H9 (cell line): ENCODE results near the gene KDM4C. TPM values are rescaled to one million over a fixed set of nuclear protein-coding genes. Genes with fewer than 3 reads are reported as not detected.
A peak's percentile ranks its signal among the peaks of the same experiment; 100 is the strongest.
"Not testable (repeated sequence)": the region's sequence is repeated elsewhere in the genome, so short reads cannot be mapped to it uniquely, and the experiment has no call there.

Experiments
- DNase-seq: peaks from one replicate; pipeline ENCODE4 v3.0.0-alpha.2; 2017
- H2AFZ ChIP-seq: one replicate; pipeline ENCODE4 v1.6.1; 2013; ENCODE audit warnings: mild to moderate bottlenecking, low read length, control low read depth, moderate library complexity
- H2AK5ac ChIP-seq: 2 replicates; pipeline ENCODE4 v1.6.1; 2013; ENCODE audit warnings: low read length, control low read depth, mixed read lengths; ENCODE audit not compliant: insufficient read length
- H2BK120ac ChIP-seq: one replicate; pipeline ENCODE4 v1.6.1; 2013; ENCODE audit warnings: low read depth, mild to moderate bottlenecking, low read length, control low read depth, inconsistent platforms; ENCODE audit not compliant: poor library complexity, severe bottlenecking
- H2BK12ac ChIP-seq: 2 replicates; pipeline ENCODE4 v1.6.1; 2013; ENCODE audit warnings: low read length, control low read depth, mixed read lengths, low read depth; ENCODE audit not compliant: insufficient read length
- H2BK15ac ChIP-seq: 2 replicates; pipeline ENCODE4 v1.6.1; 2013; ENCODE audit warnings: low read depth, low read length, control low read depth
- H2BK20ac ChIP-seq: one replicate; pipeline ENCODE4 v1.6.1; 2013; ENCODE audit warnings: low read depth, mild to moderate bottlenecking, low read length, control low read depth, inconsistent platforms; ENCODE audit not compliant: poor library complexity, severe bottlenecking
- H2BK5ac ChIP-seq: 2 replicates; pipeline ENCODE4 v1.6.1; 2013; ENCODE audit warnings: low read length, control low read depth, mixed read lengths; ENCODE audit not compliant: insufficient read length
- H3K14ac ChIP-seq: 2 replicates; pipeline ENCODE4 v1.6.1; 2013; ENCODE audit warnings: low read length, control low read depth; ENCODE audit not compliant: insufficient read depth
- H3K18ac ChIP-seq: 2 replicates; pipeline ENCODE4 v1.6.1; 2013; ENCODE audit warnings: low read depth, mild to moderate bottlenecking, mixed read lengths, low read length, control low read depth; ENCODE audit not compliant: insufficient read length
- H3K23ac ChIP-seq: 2 replicates; pipeline ENCODE4 v1.6.1; 2013; ENCODE audit warnings: low read length, control low read depth, mixed read lengths, low read depth; ENCODE audit not compliant: insufficient read length
- H3K23me2 ChIP-seq: 2 replicates; pipeline ENCODE4 v1.6.1; 2013; ENCODE audit warnings: low read depth, mild to moderate bottlenecking, mixed read lengths, low read length, control low read depth; ENCODE audit not compliant: insufficient read length, poor library complexity, severe bottlenecking
- H3K27ac ChIP-seq: 2 replicates; pipeline ENCODE4 v1.5.1; 2013; ENCODE audit warnings: low read length, control low read depth, mixed read lengths, low read depth; ENCODE audit not compliant: insufficient read length
- H3K27me3 ChIP-seq: 2 replicates; pipeline ENCODE4 v1.6.1; 2013; ENCODE audit warnings: low read length, control low read depth, inconsistent platforms; ENCODE audit not compliant: insufficient read depth
- H3K4ac ChIP-seq: 2 replicates; pipeline ENCODE4 v1.6.1; 2013; ENCODE audit warnings: low read depth, mild to moderate bottlenecking, control low read depth, inconsistent platforms, low read length, moderate library complexity
- H3K4me1 ChIP-seq: 2 replicates; pipeline ENCODE4 v1.6.1; 2013; ENCODE audit warnings: low read length, control low read depth, inconsistent platforms; ENCODE audit not compliant: insufficient read depth
- H3K4me2 ChIP-seq: 2 replicates; pipeline ENCODE4 v1.6.1; 2013; ENCODE audit warnings: low read length, control low read depth, mixed read lengths; ENCODE audit not compliant: insufficient read length, insufficient read depth
- H3K56ac ChIP-seq: 2 replicates; pipeline ENCODE4 v1.6.1; 2013; ENCODE audit warnings: low read depth, mild to moderate bottlenecking, mixed read lengths, low read length, control low read depth; ENCODE audit not compliant: insufficient read length
- H3K79me1 ChIP-seq: 2 replicates; pipeline ENCODE4 v1.6.1; 2013; ENCODE audit warnings: low read depth, mild to moderate bottlenecking, moderate library complexity, low read length, control low read depth, inconsistent platforms; ENCODE audit not compliant: insufficient read depth, poor library complexity, severe bottlenecking
- H3K79me2 ChIP-seq: 2 replicates; pipeline ENCODE4 v1.6.1; 2013; ENCODE audit warnings: low read length, control low read depth, inconsistent platforms; ENCODE audit not compliant: insufficient read depth
- H3K9ac ChIP-seq: 2 replicates; pipeline ENCODE4 v1.6.1; 2013; ENCODE audit warnings: low read length, control low read depth, mixed read lengths; ENCODE audit not compliant: insufficient read length; ENCODE audit errors: extremely low read depth
- H3K9me3 ChIP-seq: one replicate; pipeline ENCODE4 v1.6.1; 2013; ENCODE audit warnings: low read depth, low read length, inconsistent platforms; ENCODE audit not compliant: control insufficient read depth
- H3T11ph ChIP-seq: one replicate; pipeline ENCODE4 v1.6.1; 2013; ENCODE audit warnings: mild to moderate bottlenecking, low read length, control low read depth, inconsistent platforms
- H4K20me1 ChIP-seq: one replicate; pipeline ENCODE4 v1.6.1; 2013; ENCODE audit not compliant: control insufficient read depth, insufficient read length, insufficient read depth
- H4K5ac ChIP-seq: 2 replicates; pipeline ENCODE4 v1.6.1; 2013; ENCODE audit warnings: low read depth, mild to moderate bottlenecking, mixed read lengths, low read length, control low read depth; ENCODE audit not compliant: insufficient read length
- H4K8ac ChIP-seq: replicated peaks from 2 replicates; pipeline ENCODE4 v1.6.1; 2013; ENCODE audit warnings: low read length, control low read depth, mixed read lengths, low read depth; ENCODE audit not compliant: insufficient read length
- H4K91ac ChIP-seq: 2 replicates; pipeline ENCODE4 v1.6.1; 2013; ENCODE audit warnings: low read depth, mild to moderate bottlenecking, moderate library complexity, mixed read lengths, low read length, control low read depth; ENCODE audit not compliant: insufficient read length
- H3K27ac Mint-ChIP-seq, 3 experiments: 2 replicates in 2 of 3; 3 replicates in 1 of 3; pipeline ENCODE4 v1.8.0; 2020 to 2021; ENCODE audit warnings: mixed read lengths in 3 of 3, mild to moderate bottlenecking in 1 of 3, moderate library complexity in 1 of 3
- H3K27me3 Mint-ChIP-seq: 2 replicates; pipeline ENCODE4 v1.8.0; 2021; ENCODE audit warnings: low read depth, mild to moderate bottlenecking, moderate library complexity, mixed read lengths
- H3K36me3 Mint-ChIP-seq, 3 experiments: 2 replicates in 2 of 3; 3 replicates in 1 of 3; pipeline ENCODE4 v1.8.0; 2020 to 2021; ENCODE audit warnings: low read depth in 3 of 3, mixed read lengths in 3 of 3; ENCODE audit not compliant: insufficient read depth in 1 of 3
- H3K4me1 Mint-ChIP-seq, 2 experiments: 2 replicates each; pipeline ENCODE4 v1.8.0; 2020; ENCODE audit warnings: mixed read lengths in 2 of 2
- H3K4me3 Mint-ChIP-seq, 2 experiments: 2 replicates in 1 of 2; 3 replicates in 1 of 2; pipeline ENCODE4 v1.8.0; 2020 to 2021; ENCODE audit warnings: mild to moderate bottlenecking in 2 of 2, mixed read lengths in 2 of 2, moderate library complexity in 1 of 2
- H3K9me3 Mint-ChIP-seq, 2 experiments: 2 replicates in 1 of 2; 3 replicates in 1 of 2; pipeline ENCODE4 v1.8.0; 2020; ENCODE audit warnings: mild to moderate bottlenecking in 2 of 2, mixed read lengths in 2 of 2, moderate library complexity in 1 of 2
- WGBS: extraction: QIAGEN DNeasy Blood & Tissue Kit; methylation state at CpG from one replicate; pipeline ENCODE4 v1.1.7; 2013; ENCODE audit warnings: missing lambda C conversion rate, low lambda C conversion rate, mixed read lengths; ENCODE audit not compliant: insufficient read length; ENCODE audit errors: extremely low coverage; 5-methylcytosine and 5-hydroxymethylcytosine counted together
- total RNA-seq: library from RNA; stranded (reverse); gene quantifications from 2 replicates; pipeline ENCODE4 v1.2.1, GENCODE V29; 2021
- TF ChIP-seq, protein P1 (sequence below): fragments of 200-600 bp; sonication (generic); conservative IDR thresholded peaks from 3 replicates; pipeline ENCODE4 v1.8.0; 2021; ENCODE audit warnings: antibody characterized with exemption, mild to moderate bottlenecking

The KDM4C gene
- total RNA-seq, 1 experiment from 2014 or later, result 24.0 TPM

DNA sequence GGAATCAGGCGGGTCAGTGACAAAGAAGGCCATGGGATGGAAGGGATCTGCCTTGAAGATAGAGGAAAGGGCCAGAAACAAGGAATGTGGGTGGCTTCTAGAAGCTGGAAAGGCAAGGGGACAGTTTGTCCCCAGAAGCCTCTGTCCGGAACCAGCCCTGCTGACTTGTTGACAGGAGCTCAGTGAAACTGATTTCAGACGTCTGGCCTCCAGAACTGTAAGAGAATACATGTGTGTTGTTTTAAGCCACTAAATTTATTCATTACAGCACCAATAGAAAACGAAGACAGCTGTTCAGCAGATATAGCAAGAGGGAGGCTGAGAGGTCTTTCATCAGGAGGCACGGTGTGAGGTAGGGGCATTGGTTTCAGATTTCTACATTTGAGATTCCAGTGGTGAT lies 422.5 kb downstream of the KDM4C start:
- peaks cover 1 to 2% of the 10 kb centered on the region in 2 experiments for H3K4me1 Mint-ChIP-seq

DNA sequence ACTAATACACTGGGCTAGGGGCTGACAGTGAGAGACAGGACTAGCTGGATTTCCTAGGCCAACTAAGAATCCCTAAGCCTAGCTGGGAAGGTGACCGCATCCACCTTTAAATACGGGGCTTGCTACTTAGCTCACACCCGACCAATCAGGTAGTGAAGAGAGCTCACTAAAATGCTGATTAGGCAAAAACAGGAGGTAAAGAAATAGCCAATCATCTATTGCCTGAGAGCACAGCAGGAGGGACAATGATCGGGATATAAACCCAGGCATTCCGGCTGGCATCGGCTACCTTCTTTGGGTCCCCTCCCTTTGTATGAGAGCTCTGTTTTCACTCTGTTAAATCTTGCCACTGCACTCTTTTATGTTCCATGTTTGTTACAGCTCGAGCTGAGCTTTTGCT lies 425.4 kb downstream of the KDM4C start:
- not testable (repeated sequence) for H3K9ac ChIP-seq, H2BK120ac ChIP-seq, H3K23ac ChIP-seq, H3K4me1 ChIP-seq, H2BK15ac ChIP-seq, H2BK20ac ChIP-seq, H4K8ac ChIP-seq, H3K27ac Mint-ChIP-seq, H3K27me3 Mint-ChIP-seq, H3K9me3 ChIP-seq, H2BK12ac ChIP-seq, H3K23me2 ChIP-seq, H4K91ac ChIP-seq, H3T11ph ChIP-seq, H4K20me1 ChIP-seq, DNase-seq, H3K79me2 ChIP-seq, H3K79me1 ChIP-seq, H3K27ac ChIP-seq, H3K4me3 Mint-ChIP-seq, H2AFZ ChIP-seq, H3K4ac ChIP-seq, H3K27me3 ChIP-seq, H3K14ac ChIP-seq, H2AK5ac ChIP-seq, H3K18ac ChIP-seq, H3K4me2 ChIP-seq, H4K5ac ChIP-seq, H3K56ac ChIP-seq, H2BK5ac ChIP-seq
- Mint-ChIP-seq H3K36me3 (peaks cover 13 to 26% (median 16%) of the 10 kb centered on the region in 3 experiments), H3K4me1 (peaks cover 10 to 11% of the 10 kb centered on the region in 2 experiments), H3K9me3 (peaks cover 15 to 17% of the 10 kb centered on the region in 2 experiments; a peak in 4 of 5 replicates)
- no CpG with 5 or more reads among the region's 7 CpGs for WGBS

More for the DNA sequence above, 422.5 kb downstream of the KDM4C start:
- peaks cover 3 to 10% (median 7%) of the 10 kb centered on the region in 3 experiments for H3K36me3 Mint-ChIP-seq
- no peak for DNase-seq
- Histone ChIP-seq H3K9ac (no peak overlapping the region), H4K5ac (no peak overlapping the region), H3K14ac (no peak overlapping the region), H3K79me2 (no peaks in the 10 kb centered on the region), H3K27me3 (peaks cover 1% of the 10 kb centered on the region; the same call in 1 of the 2 replicates), H2BK5ac (no peak overlapping the region), H2BK120ac (no peak overlapping the region), H3K56ac (no peak overlapping the region), H3K79me1 (no peaks in the 10 kb centered on the region), H4K20me1 (no peaks in the 10 kb centered on the region), H3K23ac (no peak overlapping the region), H4K91ac (no peak overlapping the region), H4K8ac (no peak overlapping the region), H3K4ac (no peak overlapping the region), H3T11ph (no peak overlapping the region), H3K4me1 (peaks cover 1% of the 10 kb centered on the region; the same call in 1 of the 2 replicates), H2BK12ac (no peak overlapping the region), H3K23me2 (no peaks in the 10 kb centered on the region), H3K9me3 (no peaks in the 10 kb centered on the region), H3K27ac (no peak overlapping the region), H2AFZ (no peak overlapping the region), H2AK5ac (no peak overlapping the region), H2BK15ac (no peak overlapping the region), H3K18ac (no peak overlapping the region), H3K4me2 (no peak overlapping the region), H2BK20ac (no peak overlapping the region)
- no CpG with 5 or more reads among the region's 5 CpGs for WGBS
- peaks cover 3 to 5% of the 10 kb centered on the region in 2 experiments; a peak in 1 of 5 replicates for H3K9me3 Mint-ChIP-seq
- no peaks in the 10 kb centered on the region for H3K27me3 Mint-ChIP-seq
- no peak overlapping the region for H3K4me3 Mint-ChIP-seq
- peak overlapping the region in 1 of 3 experiments; percentile 7; a peak in 1 of 7 replicates for H3K27ac Mint-ChIP-seq
- TF ChIP-seq, protein P1, sequence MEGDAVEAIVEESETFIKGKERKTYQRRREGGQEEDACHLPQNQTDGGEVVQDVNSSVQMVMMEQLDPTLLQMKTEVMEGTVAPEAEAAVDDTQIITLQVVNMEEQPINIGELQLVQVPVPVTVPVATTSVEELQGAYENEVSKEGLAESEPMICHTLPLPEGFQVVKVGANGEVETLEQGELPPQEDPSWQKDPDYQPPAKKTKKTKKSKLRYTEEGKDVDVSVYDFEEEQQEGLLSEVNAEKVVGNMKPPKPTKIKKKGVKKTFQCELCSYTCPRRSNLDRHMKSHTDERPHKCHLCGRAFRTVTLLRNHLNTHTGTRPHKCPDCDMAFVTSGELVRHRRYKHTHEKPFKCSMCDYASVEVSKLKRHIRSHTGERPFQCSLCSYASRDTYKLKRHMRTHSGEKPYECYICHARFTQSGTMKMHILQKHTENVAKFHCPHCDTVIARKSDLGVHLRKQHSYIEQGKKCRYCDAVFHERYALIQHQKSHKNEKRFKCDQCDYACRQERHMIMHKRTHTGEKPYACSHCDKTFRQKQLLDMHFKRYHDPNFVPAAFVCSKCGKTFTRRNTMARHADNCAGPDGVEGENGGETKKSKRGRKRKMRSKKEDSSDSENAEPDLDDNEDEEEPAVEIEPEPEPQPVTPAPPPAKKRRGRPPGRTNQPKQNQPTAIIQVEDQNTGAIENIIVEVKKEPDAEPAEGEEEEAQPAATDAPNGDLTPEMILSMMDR, result no peak
